Panc1 (cell line): ENCODE data around the gene IRF8. TPM values are rescaled to one million over a fixed set of nuclear protein-coding genes. Genes with fewer than 3 reads are reported as not detected.

ENCODE experiments used
- ATAC-seq: fragments of 200-7000 bp; cut with Tn5 transposase; 2 replicates; pipeline ENCODE4 v1.9.1; 2020; ENCODE audit warnings: mild to moderate bottlenecking, moderate library complexity
- BruUV-seq: library from RNA; stranded (reverse); fragments of 400-500 nt; replicated peaks from 2 replicates; lab custom pipeline; 2021; lab: Mats Ljungman, UMichigan
- CTCF ChIA-PET: fragments of 300-600 bp; sonication (Branson Sonifier 250); formaldehyde crosslinking; loops from one replicate; lab custom pipeline; 2022; ENCODE audit warnings: antibody characterized with exemption; lab: Charles Lee
- POLR2A ChIA-PET: fragments of 300-600 bp; sonication (Branson Sonifier 250); formaldehyde crosslinking; loops from one replicate; lab custom pipeline; 2022; ENCODE audit warnings: antibody characterized with exemption; lab: Charles Lee
- DNase-seq: peaks from one replicate; pipeline ENCODE4 v3.0.0-alpha.2; 2010; ENCODE audit warnings: low read depth, low spot score
- H3K27ac ChIP-seq: 2 replicates; pipeline ENCODE4 v1.5.1; 2011; ENCODE audit warnings: mild to moderate bottlenecking, low read length, inconsistent platforms
- H3K27me3 ChIP-seq: fragments of 200-500 bp; sonication (Bioruptor generic); 2 replicates; pipeline ENCODE4 v1.6.0; 2014; ENCODE audit warnings: low read length, inconsistent platforms; ENCODE audit not compliant: control insufficient read depth, insufficient read depth
- H3K36me3 ChIP-seq: fragments of 200-500 bp; sonication (Bioruptor generic); 2 replicates; pipeline ENCODE4 v1.5.1; 2014; ENCODE audit warnings: inconsistent platforms, mild to moderate bottlenecking, low read length, moderate library complexity; ENCODE audit not compliant: control insufficient read depth, insufficient read depth
- H3K4me1 ChIP-seq: 2 replicates; pipeline ENCODE4 v1.5.1; 2011; ENCODE audit warnings: inconsistent platforms, mild to moderate bottlenecking, low read length, moderate library complexity; ENCODE audit not compliant: control insufficient read depth, insufficient read depth
- H3K4me3 ChIP-seq, 2 experiments: 2 replicates each; pipeline ENCODE4 v1.5.1; 2011 to 2012; ENCODE audit warnings: low read depth in 2 of 2, low read length in 2 of 2, mild to moderate bottlenecking in 2 of 2, inconsistent platforms in 1 of 2, moderate library complexity in 1 of 2
- H3K9me3 ChIP-seq: fragments of 200-500 bp; sonication (Bioruptor generic); 2 replicates; pipeline ENCODE4 v1.5.1; 2014; ENCODE audit warnings: low read depth, mild to moderate bottlenecking, inconsistent platforms, low read length, moderate library complexity; ENCODE audit not compliant: control insufficient read depth, insufficient read depth
- POLR2AphosphoS5 ChIP-seq: IDR thresholded peaks from 2 replicates; pipeline ENCODE4 v1.6.1; 2012; ENCODE audit warnings: mild to moderate bottlenecking, low read depth, low read length, moderate library complexity
- SIN3A ChIP-seq: IDR thresholded peaks from 2 replicates; pipeline ENCODE4 v1.6.1; 2012; ENCODE audit warnings: low read depth, mild to moderate bottlenecking, low read length, moderate library complexity, borderline replicate concordance; ENCODE audit not compliant: insufficient read depth
- TCF7L2 ChIP-seq: IDR thresholded peaks from 2 replicates; pipeline ENCODE4 v1.6.1; 2011; ENCODE audit warnings: mild to moderate bottlenecking, low read depth, low read length, inconsistent platforms
- in situ Hi-C: cut with HindIII; loops from 2 replicates; pipeline ENCODE4 v1.10.0; 2016; ENCODE audit warnings: low sequenced_read_pairs, low pct_unique_long_range_greater_than_20kb
- intact Hi-C: fragments of 100-400 bp; cut with micrococcal nuclease; formaldehyde crosslinking; loops from one replicate; pipeline ENCODE4 v1.10.0; 2022; ENCODE audit not compliant: unreplicated experiment
- total RNA-seq: library from RNA; stranded (reverse); gene quantifications from one replicate; pipeline ENCODE4 v1.2.1, GENCODE V29; 2021; ENCODE audit not compliant: unreplicated experiment
- TF ChIP-seq, protein P1 (sequence below), 2 experiments: IDR thresholded peaks; 2 replicates each; pipeline ENCODE4 v1.6.1; 2011 to 2012; ENCODE audit warnings: low read depth in 2 of 2, control low read depth in 1 of 2, low read length in 1 of 2, mild to moderate bottlenecking in 1 of 2, moderate library complexity in 1 of 2; ENCODE audit not compliant: insufficient read depth in 1 of 2
- TF ChIP-seq, protein P2 (sequence below): fragments of 450-650 bp; IDR thresholded peaks from 2 replicates; pipeline ENCODE4 v1.5.1; 2017; ENCODE audit warnings: mild to moderate bottlenecking

Gene IRF8
- total RNA-seq, 1 experiment from 2014 or later, result 0.62 TPM

DNA sequence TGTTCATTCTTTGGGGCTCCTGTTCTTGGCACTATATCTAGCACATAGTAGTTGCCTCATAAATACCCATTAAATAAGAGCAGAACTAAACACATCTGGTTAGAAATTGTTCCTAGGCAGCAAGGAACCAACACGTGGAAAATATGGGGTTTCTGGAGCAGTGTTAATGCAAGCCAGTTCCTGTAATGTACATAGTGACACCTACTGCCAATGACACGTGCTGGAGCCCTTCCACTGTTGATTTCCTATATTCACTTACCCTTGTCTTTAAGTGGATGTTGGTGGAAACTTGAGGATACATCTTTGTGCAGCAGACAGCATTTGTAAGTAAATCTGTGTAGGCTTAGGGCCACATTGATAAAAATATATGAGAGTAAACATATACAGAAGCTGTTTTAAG is 1.6 kb upstream of the IRF8 start:
- no peak for TF ChIP-seq POLR2AphosphoS5
- no peak for TF ChIP-seq TCF7L2
- no peak for TF ChIP-seq SIN3A
- TF ChIP-seq, protein P1, sequence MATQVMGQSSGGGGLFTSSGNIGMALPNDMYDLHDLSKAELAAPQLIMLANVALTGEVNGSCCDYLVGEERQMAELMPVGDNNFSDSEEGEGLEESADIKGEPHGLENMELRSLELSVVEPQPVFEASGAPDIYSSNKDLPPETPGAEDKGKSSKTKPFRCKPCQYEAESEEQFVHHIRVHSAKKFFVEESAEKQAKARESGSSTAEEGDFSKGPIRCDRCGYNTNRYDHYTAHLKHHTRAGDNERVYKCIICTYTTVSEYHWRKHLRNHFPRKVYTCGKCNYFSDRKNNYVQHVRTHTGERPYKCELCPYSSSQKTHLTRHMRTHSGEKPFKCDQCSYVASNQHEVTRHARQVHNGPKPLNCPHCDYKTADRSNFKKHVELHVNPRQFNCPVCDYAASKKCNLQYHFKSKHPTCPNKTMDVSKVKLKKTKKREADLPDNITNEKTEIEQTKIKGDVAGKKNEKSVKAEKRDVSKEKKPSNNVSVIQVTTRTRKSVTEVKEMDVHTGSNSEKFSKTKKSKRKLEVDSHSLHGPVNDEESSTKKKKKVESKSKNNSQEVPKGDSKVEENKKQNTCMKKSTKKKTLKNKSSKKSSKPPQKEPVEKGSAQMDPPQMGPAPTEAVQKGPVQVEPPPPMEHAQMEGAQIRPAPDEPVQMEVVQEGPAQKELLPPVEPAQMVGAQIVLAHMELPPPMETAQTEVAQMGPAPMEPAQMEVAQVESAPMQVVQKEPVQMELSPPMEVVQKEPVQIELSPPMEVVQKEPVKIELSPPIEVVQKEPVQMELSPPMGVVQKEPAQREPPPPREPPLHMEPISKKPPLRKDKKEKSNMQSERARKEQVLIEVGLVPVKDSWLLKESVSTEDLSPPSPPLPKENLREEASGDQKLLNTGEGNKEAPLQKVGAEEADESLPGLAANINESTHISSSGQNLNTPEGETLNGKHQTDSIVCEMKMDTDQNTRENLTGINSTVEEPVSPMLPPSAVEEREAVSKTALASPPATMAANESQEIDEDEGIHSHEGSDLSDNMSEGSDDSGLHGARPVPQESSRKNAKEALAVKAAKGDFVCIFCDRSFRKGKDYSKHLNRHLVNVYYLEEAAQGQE (IDR thresholded peaks at IDR 0.05; ENCODE audit: insufficient read depth in 1 of 2, low read depth in 2 of 2, low read length in 1 of 2), result no peak
- TF ChIP-seq, protein P2, sequence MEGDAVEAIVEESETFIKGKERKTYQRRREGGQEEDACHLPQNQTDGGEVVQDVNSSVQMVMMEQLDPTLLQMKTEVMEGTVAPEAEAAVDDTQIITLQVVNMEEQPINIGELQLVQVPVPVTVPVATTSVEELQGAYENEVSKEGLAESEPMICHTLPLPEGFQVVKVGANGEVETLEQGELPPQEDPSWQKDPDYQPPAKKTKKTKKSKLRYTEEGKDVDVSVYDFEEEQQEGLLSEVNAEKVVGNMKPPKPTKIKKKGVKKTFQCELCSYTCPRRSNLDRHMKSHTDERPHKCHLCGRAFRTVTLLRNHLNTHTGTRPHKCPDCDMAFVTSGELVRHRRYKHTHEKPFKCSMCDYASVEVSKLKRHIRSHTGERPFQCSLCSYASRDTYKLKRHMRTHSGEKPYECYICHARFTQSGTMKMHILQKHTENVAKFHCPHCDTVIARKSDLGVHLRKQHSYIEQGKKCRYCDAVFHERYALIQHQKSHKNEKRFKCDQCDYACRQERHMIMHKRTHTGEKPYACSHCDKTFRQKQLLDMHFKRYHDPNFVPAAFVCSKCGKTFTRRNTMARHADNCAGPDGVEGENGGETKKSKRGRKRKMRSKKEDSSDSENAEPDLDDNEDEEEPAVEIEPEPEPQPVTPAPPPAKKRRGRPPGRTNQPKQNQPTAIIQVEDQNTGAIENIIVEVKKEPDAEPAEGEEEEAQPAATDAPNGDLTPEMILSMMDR, result no peak
- H3K9me3 ChIP-seq, result no peaks in the 10 kb centered on the region
- intact Hi-C loops (loop anchor here (10.0 kb wide), 1 partner anchor 73 kb away; no protein-coding TSS in a partner anchor), in situ Hi-C loops (no loop called here)
- H3K27me3 ChIP-seq, result peaks cover 18% of the 10 kb centered on the region
- ChIA-PET CTCF (no interaction called here), POLR2A (no interaction called here)
- ATAC-seq, result no peak
- no peaks in the 10 kb centered on the region for H3K4me1 ChIP-seq
- no peak overlapping the region for H3K27ac ChIP-seq
- no peaks in the 10 kb centered on the region for H3K36me3 ChIP-seq
- no peak overlapping the region for H3K4me3 ChIP-seq
- no peak for DNase-seq
- no TSS peak for BruUV-seq

DNA sequence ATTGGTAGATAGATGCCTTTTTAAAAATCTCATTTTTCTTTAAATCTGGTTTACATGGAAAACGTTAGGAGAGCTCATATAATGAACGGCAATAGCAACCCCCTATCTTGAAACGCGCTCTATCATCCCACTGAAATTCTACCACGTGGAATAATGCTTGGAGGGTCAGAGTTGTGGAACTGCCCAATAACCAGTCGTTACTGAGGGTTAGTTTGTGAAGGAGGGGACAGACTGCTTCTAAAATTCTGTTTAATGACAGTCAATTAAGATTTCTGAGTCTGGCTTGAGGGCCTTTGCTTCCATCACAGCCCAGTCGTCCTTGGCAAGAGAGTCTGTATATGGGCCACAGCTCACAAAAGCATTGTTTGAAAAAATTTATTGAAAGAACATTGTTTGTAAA is 482 bp downstream of the IRF8 start:
- Histone ChIP-seq H3K27me3 (peaks cover 18% of the 10 kb centered on the region), H3K4me1 (no peaks in the 10 kb centered on the region), H3K4me3 (peak overlapping the region in 1 of 2 experiments; percentile 30; a peak in 3 of 4 replicates), H3K9me3 (no peaks in the 10 kb centered on the region), H3K36me3 (no peaks in the 10 kb centered on the region), H3K27ac (no peak overlapping the region)
- DNase-seq, result no peak
- no peak for ATAC-seq
- BruUV-seq, result no TSS peak
- ChIA-PET POLR2A (no interaction called here), CTCF (no interaction called here)
- TF ChIP-seq SIN3A, result no peak
- TF ChIP-seq, protein P2, result no peak
- no peak for TF ChIP-seq TCF7L2
- no peak for TF ChIP-seq POLR2AphosphoS5
- TF ChIP-seq, protein P1 (IDR thresholded peaks at IDR 0.05; ENCODE audit: insufficient read depth in 1 of 2, low read depth in 2 of 2, low read length in 1 of 2), result no peak
- intact Hi-C loops (loop anchor here (10.0 kb wide), 1 partner anchor 75 kb away; no protein-coding TSS in a partner anchor), in situ Hi-C loops (no loop called here)
